Measurements from ENCODE around the gene NHLRC1.

NHLRC1 gene

GRCh38 chr6:18101271-18101670, 21.2 kb downstream of the NHLRC1 start:
- H3K9ac ChIP-seq (ENCODE audit: low read length), result no peak overlapping the region
- no peak overlapping the region for H3K27ac ChIP-seq (ENCODE audit: low read depth, low read length)
- TF ChIP-seq EZH2phosphoT487 (conservative IDR thresholded peaks at IDR 0.05; ENCODE audit: low read length), result no peak
- TF ChIP-seq, protein P1, sequence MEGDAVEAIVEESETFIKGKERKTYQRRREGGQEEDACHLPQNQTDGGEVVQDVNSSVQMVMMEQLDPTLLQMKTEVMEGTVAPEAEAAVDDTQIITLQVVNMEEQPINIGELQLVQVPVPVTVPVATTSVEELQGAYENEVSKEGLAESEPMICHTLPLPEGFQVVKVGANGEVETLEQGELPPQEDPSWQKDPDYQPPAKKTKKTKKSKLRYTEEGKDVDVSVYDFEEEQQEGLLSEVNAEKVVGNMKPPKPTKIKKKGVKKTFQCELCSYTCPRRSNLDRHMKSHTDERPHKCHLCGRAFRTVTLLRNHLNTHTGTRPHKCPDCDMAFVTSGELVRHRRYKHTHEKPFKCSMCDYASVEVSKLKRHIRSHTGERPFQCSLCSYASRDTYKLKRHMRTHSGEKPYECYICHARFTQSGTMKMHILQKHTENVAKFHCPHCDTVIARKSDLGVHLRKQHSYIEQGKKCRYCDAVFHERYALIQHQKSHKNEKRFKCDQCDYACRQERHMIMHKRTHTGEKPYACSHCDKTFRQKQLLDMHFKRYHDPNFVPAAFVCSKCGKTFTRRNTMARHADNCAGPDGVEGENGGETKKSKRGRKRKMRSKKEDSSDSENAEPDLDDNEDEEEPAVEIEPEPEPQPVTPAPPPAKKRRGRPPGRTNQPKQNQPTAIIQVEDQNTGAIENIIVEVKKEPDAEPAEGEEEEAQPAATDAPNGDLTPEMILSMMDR (IDR thresholded peaks at IDR 0.05; ENCODE audit: insufficient read depth, low read length, poor library complexity, severe bottlenecking), result no peak
- H2AFZ ChIP-seq (ENCODE audit: low read depth, low read length, severe bottlenecking), result no peak overlapping the region
- H3K4me3 ChIP-seq (ENCODE audit: insufficient read depth, low read length, poor library complexity, severe bottlenecking), result no peak overlapping the region
- no peaks in the 10 kb centered on the region for H3F3A ChIP-seq (ENCODE audit: insufficient read depth)
- H4K20me1 ChIP-seq (ENCODE audit: low read depth, low read length), result no peaks in the 10 kb centered on the region
- H3K9me3 ChIP-seq (ENCODE audit: insufficient read depth, low read length), result no peaks in the 10 kb centered on the region
- no peaks in the 10 kb centered on the region for H3K79me2 ChIP-seq (ENCODE audit: insufficient read depth, low read length)
- H3K9me2 ChIP-seq (replicated peaks; ENCODE audit: insufficient read depth, low read length), result no peaks in the 10 kb centered on the region
- no peaks in the 10 kb centered on the region for H3K36me3 ChIP-seq (ENCODE audit: low read length)
- H3K27me3 ChIP-seq (ENCODE audit: low read length), result no peaks in the 10 kb centered on the region
- no peak overlapping the region for H3K4me2 ChIP-seq (ENCODE audit: low read depth, low read length, poor library complexity, severe bottlenecking)

- H3K9ac ChIP-seq (ENCODE audit: low read length), result no peak overlapping the region
- no peaks in the 10 kb centered on the region for H4K20me1 ChIP-seq (ENCODE audit: low read depth, low read length)
- no peaks in the 10 kb centered on the region for H3F3A ChIP-seq (ENCODE audit: insufficient read depth)
- no peak overlapping the region for H3K27ac ChIP-seq (ENCODE audit: low read depth, low read length)
- H3K9me3 ChIP-seq (ENCODE audit: insufficient read depth, low read length), result no peaks in the 10 kb centered on the region
- no peak overlapping the region for H3K4me3 ChIP-seq (ENCODE audit: insufficient read depth, low read length, poor library complexity, severe bottlenecking)
- no peaks in the 10 kb centered on the region for H3K9me2 ChIP-seq (replicated peaks; ENCODE audit: insufficient read depth, low read length)
- no peaks in the 10 kb centered on the region for H3K79me2 ChIP-seq (ENCODE audit: insufficient read depth, low read length)
- H3K36me3 ChIP-seq (ENCODE audit: low read length), result no peaks in the 10 kb centered on the region
- TF ChIP-seq, protein P1 (IDR thresholded peaks at IDR 0.05; ENCODE audit: insufficient read depth, low read length, poor library complexity, severe bottlenecking), result no peak
- no peak for TF ChIP-seq EZH2phosphoT487 (conservative IDR thresholded peaks at IDR 0.05; ENCODE audit: low read length)
- no peaks in the 10 kb centered on the region for H3K27me3 ChIP-seq (ENCODE audit: low read length)
- no peak overlapping the region for H2AFZ ChIP-seq (ENCODE audit: low read depth, low read length, severe bottlenecking)
- no peak overlapping the region for H3K4me2 ChIP-seq (ENCODE audit: low read depth, low read length, poor library complexity, severe bottlenecking)
Observed at GRCh38 chr6:18100296-18100695, 22.2 kb downstream of the NHLRC1 start.

GRCh38 chr6:18099511-18099910, 23.0 kb downstream of the NHLRC1 start:
- Histone ChIP-seq H4K20me1 (ENCODE audit: low read depth, low read length) (no peaks in the 10 kb centered on the region), H3K9me3 (ENCODE audit: insufficient read depth, low read length) (no peaks in the 10 kb centered on the region), H3F3A (ENCODE audit: insufficient read depth) (no peaks in the 10 kb centered on the region), H3K27me3 (ENCODE audit: low read length) (no peaks in the 10 kb centered on the region), H3K79me2 (ENCODE audit: insufficient read depth, low read length) (no peaks in the 10 kb centered on the region), H3K9me2 (replicated peaks; ENCODE audit: insufficient read depth, low read length) (no peaks in the 10 kb centered on the region), H3K4me3 (ENCODE audit: insufficient read depth, low read length, poor library complexity, severe bottlenecking) (no peak overlapping the region), H2AFZ (ENCODE audit: low read depth, low read length, severe bottlenecking) (no peak overlapping the region), H3K36me3 (ENCODE audit: low read length) (no peaks in the 10 kb centered on the region), H3K9ac (ENCODE audit: low read length) (no peak overlapping the region), H3K4me2 (ENCODE audit: low read depth, low read length, poor library complexity, severe bottlenecking) (no peak overlapping the region), H3K27ac (ENCODE audit: low read depth, low read length) (no peak overlapping the region)
- no peak for TF ChIP-seq EZH2phosphoT487 (conservative IDR thresholded peaks at IDR 0.05; ENCODE audit: low read length)
- TF ChIP-seq, protein P1 (IDR thresholded peaks at IDR 0.05; ENCODE audit: insufficient read depth, low read length, poor library complexity, severe bottlenecking), result no peak
